ENCODE measurements around the gene XPNPEP2.

The XPNPEP2 gene

DNA sequence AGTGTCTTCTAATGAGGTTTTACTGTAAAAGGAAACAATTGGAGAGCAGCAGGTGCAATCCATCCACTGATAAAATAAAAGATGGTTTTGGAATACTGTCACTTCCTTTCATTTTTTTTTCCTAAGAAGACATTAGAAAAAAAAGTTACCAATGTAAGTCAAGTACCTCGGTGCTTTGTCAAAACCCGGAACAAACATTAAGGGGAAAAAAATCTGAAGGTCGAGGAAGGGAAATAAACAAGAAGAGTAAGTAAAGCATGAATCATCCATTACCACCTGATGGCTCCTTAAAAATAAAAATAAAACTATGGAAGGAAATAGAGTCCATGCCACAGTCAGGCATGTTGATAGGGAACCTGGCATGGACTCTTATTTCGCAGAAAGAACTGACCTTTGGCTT lies 15.3 kb upstream of the XPNPEP2 start:
- DNase-seq (ENCODE audit: low read depth): no peak
- H3K4me3 ChIP-seq (ENCODE audit: control insufficient read depth, low read depth, low read length): no peak overlapping the region
- TF ChIP-seq, protein P1, sequence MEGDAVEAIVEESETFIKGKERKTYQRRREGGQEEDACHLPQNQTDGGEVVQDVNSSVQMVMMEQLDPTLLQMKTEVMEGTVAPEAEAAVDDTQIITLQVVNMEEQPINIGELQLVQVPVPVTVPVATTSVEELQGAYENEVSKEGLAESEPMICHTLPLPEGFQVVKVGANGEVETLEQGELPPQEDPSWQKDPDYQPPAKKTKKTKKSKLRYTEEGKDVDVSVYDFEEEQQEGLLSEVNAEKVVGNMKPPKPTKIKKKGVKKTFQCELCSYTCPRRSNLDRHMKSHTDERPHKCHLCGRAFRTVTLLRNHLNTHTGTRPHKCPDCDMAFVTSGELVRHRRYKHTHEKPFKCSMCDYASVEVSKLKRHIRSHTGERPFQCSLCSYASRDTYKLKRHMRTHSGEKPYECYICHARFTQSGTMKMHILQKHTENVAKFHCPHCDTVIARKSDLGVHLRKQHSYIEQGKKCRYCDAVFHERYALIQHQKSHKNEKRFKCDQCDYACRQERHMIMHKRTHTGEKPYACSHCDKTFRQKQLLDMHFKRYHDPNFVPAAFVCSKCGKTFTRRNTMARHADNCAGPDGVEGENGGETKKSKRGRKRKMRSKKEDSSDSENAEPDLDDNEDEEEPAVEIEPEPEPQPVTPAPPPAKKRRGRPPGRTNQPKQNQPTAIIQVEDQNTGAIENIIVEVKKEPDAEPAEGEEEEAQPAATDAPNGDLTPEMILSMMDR (conservative IDR thresholded peaks at IDR 0.05; ENCODE audit: control insufficient read depth, insufficient read depth, low read depth, low read length): no peak

DNA sequence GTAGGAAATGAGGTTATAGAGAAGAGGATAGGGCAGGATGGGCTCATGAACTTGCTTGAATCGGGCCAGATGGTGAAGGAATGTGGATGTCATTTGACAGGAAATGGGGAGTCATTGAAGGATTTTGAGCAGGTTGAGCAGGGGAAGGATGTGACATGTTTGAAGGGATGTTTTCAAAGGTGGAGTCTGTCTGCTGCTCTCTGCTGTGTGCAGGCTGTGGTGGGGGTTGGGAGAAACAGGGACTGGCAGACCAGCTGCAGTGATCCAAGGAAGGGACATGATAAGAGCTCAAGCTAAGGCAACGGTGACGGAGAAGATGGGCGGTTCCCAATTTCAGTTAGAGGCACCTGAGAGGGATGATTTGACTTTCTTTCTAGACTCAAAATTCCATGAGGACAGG lies 14.0 kb upstream of the XPNPEP2 start:
- TF ChIP-seq, protein P1 (conservative IDR thresholded peaks at IDR 0.05; ENCODE audit: control insufficient read depth, insufficient read depth, low read depth, low read length): no peak
- no peak overlapping the region for H3K4me3 ChIP-seq (ENCODE audit: control insufficient read depth, low read depth, low read length)
- no peak for DNase-seq (ENCODE audit: low read depth)

DNA sequence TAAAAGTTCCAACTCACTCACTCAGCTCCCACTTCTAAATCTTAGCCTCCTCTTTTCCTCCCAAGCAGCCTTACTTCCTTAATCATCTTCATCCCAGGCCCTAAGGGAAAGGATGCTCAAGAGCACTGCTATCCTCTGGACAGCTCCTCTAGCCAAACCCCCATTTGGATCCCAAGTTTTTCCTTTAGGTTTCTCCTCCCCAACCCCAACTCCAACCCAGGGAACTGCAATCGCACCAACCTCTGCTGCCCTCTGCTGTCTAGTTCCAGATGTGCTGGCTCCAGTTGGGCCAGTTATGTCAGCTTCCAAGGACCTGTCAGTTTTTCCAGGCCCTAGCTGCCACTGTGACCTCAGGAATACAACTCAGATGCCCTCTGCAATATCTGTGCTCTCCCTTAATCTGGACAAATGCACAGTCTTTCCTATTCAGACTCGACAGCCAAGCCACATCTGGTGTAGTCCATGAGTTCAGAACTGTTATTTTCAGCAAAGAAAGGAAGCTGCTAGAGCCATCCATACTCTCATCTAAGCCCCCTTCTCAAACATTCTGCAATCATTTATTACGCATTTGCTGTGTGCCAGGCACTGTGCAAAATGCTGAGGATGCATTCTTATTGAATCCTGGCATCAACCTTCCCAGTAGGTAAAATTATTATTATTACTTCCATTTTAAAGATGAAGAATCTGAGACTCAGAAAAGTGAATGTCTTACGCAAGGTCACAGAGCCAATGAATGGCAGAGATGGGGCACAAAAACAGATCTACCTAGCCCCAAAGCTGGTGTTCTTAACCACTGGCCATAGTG lies 12.3 kb upstream of the XPNPEP2 start:
- DNase-seq (ENCODE audit: low read depth): peak; percentile 69
- TF ChIP-seq, protein P1 (conservative IDR thresholded peaks at IDR 0.05; ENCODE audit: control insufficient read depth, insufficient read depth, low read depth, low read length): peak; percentile 81
- no peak overlapping the region for H3K4me3 ChIP-seq (ENCODE audit: control insufficient read depth, low read depth, low read length)

DNA sequence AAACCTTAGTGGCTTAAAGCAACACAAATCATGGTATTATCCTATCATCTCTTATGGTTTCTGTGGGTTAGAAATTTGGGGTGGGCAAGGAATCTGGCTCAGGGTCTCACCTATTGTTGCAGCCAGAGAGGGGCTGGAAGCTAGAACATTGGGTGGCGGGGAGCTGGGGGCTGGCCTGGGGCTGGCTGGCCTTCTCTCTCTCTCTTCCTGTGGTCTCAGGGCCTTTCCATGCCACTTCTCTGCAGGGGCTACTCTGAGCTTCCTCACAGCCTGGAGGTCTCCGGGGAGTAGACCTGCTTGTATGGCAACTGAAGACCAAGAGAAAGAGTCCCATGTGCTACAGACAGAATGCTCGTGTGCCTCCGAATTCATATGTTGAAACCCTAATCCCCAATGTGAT lies 10.7 kb upstream of the XPNPEP2 start:
- H3K4me3 ChIP-seq (ENCODE audit: control insufficient read depth, low read depth, low read length): no peak overlapping the region
- DNase-seq (ENCODE audit: low read depth): no peak
- TF ChIP-seq, protein P1 (conservative IDR thresholded peaks at IDR 0.05; ENCODE audit: control insufficient read depth, insufficient read depth, low read depth, low read length): no peak

DNA sequence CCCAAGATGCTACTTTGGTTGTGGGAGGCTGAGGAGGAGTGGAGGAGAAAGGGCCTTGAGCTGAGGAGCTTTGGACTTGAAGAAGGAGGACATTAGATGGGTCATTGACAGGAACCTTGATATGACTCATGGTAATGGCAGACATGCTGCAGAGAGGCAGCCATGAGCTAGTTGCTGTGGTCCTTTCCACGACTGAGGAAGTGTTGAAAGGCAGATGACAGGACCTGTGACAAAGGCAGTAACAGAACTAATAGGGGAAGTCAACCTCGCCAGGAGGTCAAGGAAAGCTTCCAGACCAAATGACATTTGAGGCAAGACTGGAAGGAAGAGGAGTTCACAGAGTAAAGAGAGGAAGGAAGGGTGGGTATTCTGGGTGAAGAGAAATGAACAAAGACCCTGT lies 7.6 kb upstream of the XPNPEP2 start:
- H3K4me3 ChIP-seq (ENCODE audit: control insufficient read depth, low read depth, low read length): no peak overlapping the region
- TF ChIP-seq, protein P1 (conservative IDR thresholded peaks at IDR 0.05; ENCODE audit: control insufficient read depth, insufficient read depth, low read depth, low read length): no peak
- no peak for DNase-seq (ENCODE audit: low read depth)

DNA sequence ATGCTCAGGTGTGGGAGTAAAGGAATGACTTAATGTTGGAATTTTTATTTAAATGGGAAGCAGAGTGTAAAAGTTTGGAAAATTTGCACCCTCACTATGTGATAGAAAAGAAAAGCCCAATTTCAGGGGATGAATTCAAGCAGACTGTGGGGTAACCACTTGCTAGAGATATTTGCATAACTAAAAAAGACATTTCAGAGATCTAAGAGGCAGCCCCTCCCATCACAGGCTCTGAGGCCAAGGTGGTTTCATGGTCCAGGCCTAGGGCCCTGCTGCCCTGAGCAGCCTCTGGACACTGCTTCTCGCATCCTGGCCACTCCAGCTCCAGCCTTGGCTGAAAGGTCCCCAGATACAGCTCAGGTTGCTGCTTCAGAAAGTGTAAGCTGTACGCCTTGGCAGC lies 5.9 kb upstream of the XPNPEP2 start:
- TF ChIP-seq, protein P1 (conservative IDR thresholded peaks at IDR 0.05; ENCODE audit: control insufficient read depth, insufficient read depth, low read depth, low read length): no peak
- no peak overlapping the region for H3K4me3 ChIP-seq (ENCODE audit: control insufficient read depth, low read depth, low read length)
- DNase-seq (ENCODE audit: low read depth): no peak

Data from fibroblast of mammary gland (primary cell).